ENCODE measurements around the gene RBBP9. TPM values are rescaled to one million over a fixed set of nuclear protein-coding genes. Genes with fewer than 3 reads are reported as not detected.

The RBBP9 gene
- total and polyA plus RNA-seq, 9 of the 15 experiments (the other 6 are each of a cell fraction or from before 2014, with no cell fraction given): 0.94 to 4.4 (median 2.5) TPM

DNA sequence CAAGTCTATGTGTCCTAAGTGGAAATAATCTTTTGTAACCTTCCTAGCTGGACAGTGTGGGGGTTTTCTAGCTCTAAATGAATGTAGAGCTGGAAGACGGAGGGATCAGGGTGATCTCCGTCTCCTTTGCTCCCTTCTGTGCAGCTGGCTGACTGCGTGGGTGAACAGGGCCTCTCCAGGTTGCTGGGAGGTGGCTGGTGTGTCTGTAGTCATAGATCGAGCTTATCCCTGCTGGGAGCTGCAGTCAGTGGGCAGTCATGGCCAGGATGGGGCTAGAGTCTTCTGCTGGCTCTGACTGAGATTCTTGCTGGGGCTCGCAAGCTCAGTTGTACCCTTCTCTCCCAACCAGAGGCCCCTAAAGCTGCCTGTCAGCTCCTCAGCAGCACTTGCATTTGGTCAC lies 17.1 kb upstream of the RBBP9 start (continued):
- TF ChIP-seq, protein P1, sequence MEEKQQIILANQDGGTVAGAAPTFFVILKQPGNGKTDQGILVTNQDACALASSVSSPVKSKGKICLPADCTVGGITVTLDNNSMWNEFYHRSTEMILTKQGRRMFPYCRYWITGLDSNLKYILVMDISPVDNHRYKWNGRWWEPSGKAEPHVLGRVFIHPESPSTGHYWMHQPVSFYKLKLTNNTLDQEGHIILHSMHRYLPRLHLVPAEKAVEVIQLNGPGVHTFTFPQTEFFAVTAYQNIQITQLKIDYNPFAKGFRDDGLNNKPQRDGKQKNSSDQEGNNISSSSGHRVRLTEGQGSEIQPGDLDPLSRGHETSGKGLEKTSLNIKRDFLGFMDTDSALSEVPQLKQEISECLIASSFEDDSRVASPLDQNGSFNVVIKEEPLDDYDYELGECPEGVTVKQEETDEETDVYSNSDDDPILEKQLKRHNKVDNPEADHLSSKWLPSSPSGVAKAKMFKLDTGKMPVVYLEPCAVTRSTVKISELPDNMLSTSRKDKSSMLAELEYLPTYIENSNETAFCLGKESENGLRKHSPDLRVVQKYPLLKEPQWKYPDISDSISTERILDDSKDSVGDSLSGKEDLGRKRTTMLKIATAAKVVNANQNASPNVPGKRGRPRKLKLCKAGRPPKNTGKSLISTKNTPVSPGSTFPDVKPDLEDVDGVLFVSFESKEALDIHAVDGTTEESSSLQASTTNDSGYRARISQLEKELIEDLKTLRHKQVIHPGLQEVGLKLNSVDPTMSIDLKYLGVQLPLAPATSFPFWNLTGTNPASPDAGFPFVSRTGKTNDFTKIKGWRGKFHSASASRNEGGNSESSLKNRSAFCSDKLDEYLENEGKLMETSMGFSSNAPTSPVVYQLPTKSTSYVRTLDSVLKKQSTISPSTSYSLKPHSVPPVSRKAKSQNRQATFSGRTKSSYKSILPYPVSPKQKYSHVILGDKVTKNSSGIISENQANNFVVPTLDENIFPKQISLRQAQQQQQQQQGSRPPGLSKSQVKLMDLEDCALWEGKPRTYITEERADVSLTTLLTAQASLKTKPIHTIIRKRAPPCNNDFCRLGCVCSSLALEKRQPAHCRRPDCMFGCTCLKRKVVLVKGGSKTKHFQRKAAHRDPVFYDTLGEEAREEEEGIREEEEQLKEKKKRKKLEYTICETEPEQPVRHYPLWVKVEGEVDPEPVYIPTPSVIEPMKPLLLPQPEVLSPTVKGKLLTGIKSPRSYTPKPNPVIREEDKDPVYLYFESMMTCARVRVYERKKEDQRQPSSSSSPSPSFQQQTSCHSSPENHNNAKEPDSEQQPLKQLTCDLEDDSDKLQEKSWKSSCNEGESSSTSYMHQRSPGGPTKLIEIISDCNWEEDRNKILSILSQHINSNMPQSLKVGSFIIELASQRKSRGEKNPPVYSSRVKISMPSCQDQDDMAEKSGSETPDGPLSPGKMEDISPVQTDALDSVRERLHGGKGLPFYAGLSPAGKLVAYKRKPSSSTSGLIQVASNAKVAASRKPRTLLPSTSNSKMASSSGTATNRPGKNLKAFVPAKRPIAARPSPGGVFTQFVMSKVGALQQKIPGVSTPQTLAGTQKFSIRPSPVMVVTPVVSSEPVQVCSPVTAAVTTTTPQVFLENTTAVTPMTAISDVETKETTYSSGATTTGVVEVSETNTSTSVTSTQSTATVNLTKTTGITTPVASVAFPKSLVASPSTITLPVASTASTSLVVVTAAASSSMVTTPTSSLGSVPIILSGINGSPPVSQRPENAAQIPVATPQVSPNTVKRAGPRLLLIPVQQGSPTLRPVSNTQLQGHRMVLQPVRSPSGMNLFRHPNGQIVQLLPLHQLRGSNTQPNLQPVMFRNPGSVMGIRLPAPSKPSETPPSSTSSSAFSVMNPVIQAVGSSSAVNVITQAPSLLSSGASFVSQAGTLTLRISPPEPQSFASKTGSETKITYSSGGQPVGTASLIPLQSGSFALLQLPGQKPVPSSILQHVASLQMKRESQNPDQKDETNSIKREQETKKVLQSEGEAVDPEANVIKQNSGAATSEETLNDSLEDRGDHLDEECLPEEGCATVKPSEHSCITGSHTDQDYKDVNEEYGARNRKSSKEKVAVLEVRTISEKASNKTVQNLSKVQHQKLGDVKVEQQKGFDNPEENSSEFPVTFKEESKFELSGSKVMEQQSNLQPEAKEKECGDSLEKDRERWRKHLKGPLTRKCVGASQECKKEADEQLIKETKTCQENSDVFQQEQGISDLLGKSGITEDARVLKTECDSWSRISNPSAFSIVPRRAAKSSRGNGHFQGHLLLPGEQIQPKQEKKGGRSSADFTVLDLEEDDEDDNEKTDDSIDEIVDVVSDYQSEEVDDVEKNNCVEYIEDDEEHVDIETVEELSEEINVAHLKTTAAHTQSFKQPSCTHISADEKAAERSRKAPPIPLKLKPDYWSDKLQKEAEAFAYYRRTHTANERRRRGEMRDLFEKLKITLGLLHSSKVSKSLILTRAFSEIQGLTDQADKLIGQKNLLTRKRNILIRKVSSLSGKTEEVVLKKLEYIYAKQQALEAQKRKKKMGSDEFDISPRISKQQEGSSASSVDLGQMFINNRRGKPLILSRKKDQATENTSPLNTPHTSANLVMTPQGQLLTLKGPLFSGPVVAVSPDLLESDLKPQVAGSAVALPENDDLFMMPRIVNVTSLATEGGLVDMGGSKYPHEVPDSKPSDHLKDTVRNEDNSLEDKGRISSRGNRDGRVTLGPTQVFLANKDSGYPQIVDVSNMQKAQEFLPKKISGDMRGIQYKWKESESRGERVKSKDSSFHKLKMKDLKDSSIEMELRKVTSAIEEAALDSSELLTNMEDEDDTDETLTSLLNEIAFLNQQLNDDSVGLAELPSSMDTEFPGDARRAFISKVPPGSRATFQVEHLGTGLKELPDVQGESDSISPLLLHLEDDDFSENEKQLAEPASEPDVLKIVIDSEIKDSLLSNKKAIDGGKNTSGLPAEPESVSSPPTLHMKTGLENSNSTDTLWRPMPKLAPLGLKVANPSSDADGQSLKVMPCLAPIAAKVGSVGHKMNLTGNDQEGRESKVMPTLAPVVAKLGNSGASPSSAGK (IDR thresholded peaks at IDR 0.05): no peak
- TF ChIP-seq ZNF77 (CRISPR knock-in tag; IDR thresholded peaks at IDR 0.05) (no peak), TCF7L2 (IDR thresholded peaks at IDR 0.05; ENCODE audit: low read depth, low read length) (no peak), POLR2AphosphoS2 (IDR thresholded peaks at IDR 0.05; ENCODE audit: low read length) (no peak), PURB (CRISPR knock-in tag; IDR thresholded peaks at IDR 0.05; ENCODE audit: low read depth) (no peak), FOXM1 (IDR thresholded peaks at IDR 0.05; ENCODE audit: low read depth) (no peak), FOXM1 (CRISPR knock-in tag; IDR thresholded peaks at IDR 0.05; ENCODE audit: low read depth) (no peak)
- TF ChIP-seq, protein P2, sequence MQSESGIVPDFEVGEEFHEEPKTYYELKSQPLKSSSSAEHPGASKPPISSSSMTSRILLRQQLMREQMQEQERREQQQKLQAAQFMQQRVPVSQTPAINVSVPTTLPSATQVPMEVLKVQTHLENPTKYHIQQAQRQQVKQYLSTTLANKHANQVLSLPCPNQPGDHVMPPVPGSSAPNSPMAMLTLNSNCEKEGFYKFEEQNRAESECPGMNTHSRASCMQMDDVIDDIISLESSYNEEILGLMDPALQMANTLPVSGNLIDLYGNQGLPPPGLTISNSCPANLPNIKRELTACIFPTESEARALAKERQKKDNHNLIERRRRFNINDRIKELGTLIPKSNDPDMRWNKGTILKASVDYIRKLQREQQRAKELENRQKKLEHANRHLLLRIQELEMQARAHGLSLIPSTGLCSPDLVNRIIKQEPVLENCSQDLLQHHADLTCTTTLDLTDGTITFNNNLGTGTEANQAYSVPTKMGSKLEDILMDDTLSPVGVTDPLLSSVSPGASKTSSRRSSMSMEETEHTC (IDR thresholded peaks at IDR 0.05): no peak

Measured in K562 (cell line).